ENCODE data around the gene TP53INP2. TPM values are rescaled to one million over a fixed set of nuclear protein-coding genes. Genes with fewer than 3 reads are reported as not detected.

The TP53INP2 gene
- total RNA-seq, 1 experiment from 2014 or later, result 7.1 TPM

- Histone ChIP-seq H3K27me3 (ENCODE audit: insufficient read depth, low read length) (no peaks in the 10 kb centered on the region), H3K9me2 (ENCODE audit: insufficient read depth) (no peaks in the 10 kb centered on the region), H3K4me2 (ENCODE audit: low read length) (no peak overlapping the region), H3K4me1 (ENCODE audit: control insufficient read depth in 1 of 2, insufficient read depth in 2 of 2, low read length in 2 of 2) (no peaks in the 10 kb centered on the region), H3K27ac (ENCODE audit: low read depth, low read length) (no peak overlapping the region), H2AFZ (ENCODE audit: low read depth, low read length, poor library complexity, severe bottlenecking) (no peak overlapping the region), H3K36me3 (ENCODE audit: control insufficient read depth in 1 of 2, insufficient read depth in 2 of 2, low read length in 2 of 2) (no peaks in the 10 kb centered on the region), H4K20me1 (ENCODE audit: insufficient read depth) (no peaks in the 10 kb centered on the region), H3K4me3 (replicated peaks in 1 of 2; ENCODE audit: low read depth in 1 of 2, low read length in 2 of 2) (no peak overlapping the region), H3K9me3 (ENCODE audit: control insufficient read depth in 1 of 2, insufficient read depth in 1 of 2, low read depth in 1 of 2, low read length in 2 of 2) (no peaks in the 10 kb centered on the region), H3K79me2 (ENCODE audit: insufficient read depth, low read length) (peaks cover 19% of the 10 kb centered on the region), H3K9ac (ENCODE audit: low read length) (no peak overlapping the region)
- TF ChIP-seq SP1 (IDR thresholded peaks at IDR 0.05; ENCODE audit: low read depth), result no peak
- TF ChIP-seq SRF (IDR thresholded peaks at IDR 0.05; ENCODE audit: low read depth), result no peak
- no peak for TF ChIP-seq POLR2AphosphoS5 (IDR thresholded peaks at IDR 0.05; ENCODE audit: low read depth, low read length)
- TF ChIP-seq ELF1 (IDR thresholded peaks at IDR 0.05; ENCODE audit: borderline replicate concordance, low read depth), result no peak
- TF ChIP-seq CBX3 (IDR thresholded peaks at IDR 0.05; ENCODE audit: low read depth), result no peak
- no peak for TF ChIP-seq RAD21 (IDR thresholded peaks at IDR 0.05; ENCODE audit: low read depth)
- no peak for TF ChIP-seq SIN3A (IDR thresholded peaks at IDR 0.05; ENCODE audit: low read depth)
- TF ChIP-seq TCF7L2 (IDR thresholded peaks at IDR 0.05; ENCODE audit: borderline replicate concordance, extremely low read depth, insufficient read depth, insufficient read length), result no peak
- no peak for TF ChIP-seq EZH2phosphoT487 (IDR thresholded peaks at IDR 0.05; ENCODE audit: borderline replicate concordance)
- TF ChIP-seq ZBTB33 (IDR thresholded peaks at IDR 0.05; ENCODE audit: extremely low read depth, insufficient replicate concordance, low read length), result no peak
- no peak for TF ChIP-seq POLR2A (IDR thresholded peaks at IDR 0.05; ENCODE audit: borderline replicate concordance, extremely low read depth, insufficient read depth, insufficient read length)
- no peak for TF ChIP-seq ZFX (IDR thresholded peaks at IDR 0.05)
- TF ChIP-seq YY1 (IDR thresholded peaks at IDR 0.05; ENCODE audit: extremely low read depth, insufficient replicate concordance, low read depth, low read length), result no peak
- no peak for TF ChIP-seq REST (IDR thresholded peaks at IDR 0.05; ENCODE audit: low read depth)
- TF ChIP-seq JUND (IDR thresholded peaks at IDR 0.05), result no peak
- TF ChIP-seq ZNF274 (IDR thresholded peaks at IDR 0.05; ENCODE audit: low read depth, low read length), result no peak
- TF ChIP-seq MAX (IDR thresholded peaks at IDR 0.05), result no peak
- no peak for TF ChIP-seq FOSL1 (IDR thresholded peaks at IDR 0.05; ENCODE audit: low read depth)
- TF ChIP-seq CTCF (IDR thresholded peaks at IDR 0.05 in 2 of 3, conservative IDR thresholded peaks at IDR 0.05 in 1 of 3; ENCODE audit: borderline replicate concordance in 1 of 3, insufficient read depth in 1 of 3, low read depth in 2 of 3, low read length in 2 of 3), result no peak
- DNase-seq (ENCODE audit: low read depth, low spot score) (no peak), ATAC-seq (no peak)
- POLR2A ChIA-PET, result no interaction called here
- CTCF ChIA-PET, result no interaction called here
- BruUV-seq (replicated peaks), result no TSS peak
- RAD21 ChIA-PET (ENCODE audit: low non-redundant PET in 1 of 2, low total read pairs in 2 of 2, uncharacterized antibody in 2 of 2, unreplicated experiment in 2 of 2), result interaction anchor here in 1 of 2 experiments (0.6 kb wide), 2 partner anchors 13 to 77 kb away, joined by 3 read pairs; no protein-coding TSS in a partner anchor
- intact Hi-C loops (cut with micrococcal nuclease), result no loop called here
Observed at GRCh38 chr20:34669094-34669493, 35.0 kb upstream of the TP53INP2 start.

Data from HCT116 (cell line).